MCF 10A (cell line): ENCODE data around the gene TECR. TPM values are rescaled to one million over a fixed set of nuclear protein-coding genes. Genes with fewer than 3 reads are reported as not detected.
"Not testable (repeated sequence)": the region's sequence is repeated elsewhere in the genome, so short reads cannot be mapped to it uniquely, and the experiment has no call there.

Source experiments
- BruUV-seq: library from RNA; stranded (reverse); fragments of 400-500 nt; replicated peaks from 2 replicates; lab custom pipeline; 2021; lab: Mats Ljungman, UMichigan
- CTCF ChIA-PET: fragments of 300-600 bp; sonication (Branson Sonifier 250); formaldehyde crosslinking; extraction: SDS; loops from one replicate; lab custom pipeline; 2021; ENCODE audit warnings: antibody characterized with exemption, inconsistent platforms; lab: Yijun Ruan, JAX
- POLR2A ChIA-PET: fragments of 300-600, 350-650 bp; sonication (Branson Sonifier 250); formaldehyde crosslinking; extraction: SDS; loops from one replicate; lab custom pipeline; 2020; ENCODE audit warnings: antibody characterized with exemption, inconsistent platforms; lab: Yijun Ruan, JAX
- DNase-seq: peaks from one replicate; pipeline ENCODE4 v3.0.0-alpha.2; 2018; ENCODE audit not compliant: unreplicated experiment
- H3K27ac Mint-ChIP-seq: one replicate; pipeline ENCODE4 v1.8.0; 2022; ENCODE audit warnings: mild to moderate bottlenecking, low read depth, mixed read lengths; ENCODE audit not compliant: unreplicated experiment
- H3K27me3 Mint-ChIP-seq: one replicate; pipeline ENCODE4 v1.8.0; 2022; ENCODE audit warnings: mixed read lengths; ENCODE audit not compliant: insufficient read depth, unreplicated experiment
- H3K36me3 Mint-ChIP-seq: one replicate; pipeline ENCODE4 v1.8.0; 2022; ENCODE audit warnings: mild to moderate bottlenecking, moderate library complexity, mixed read lengths; ENCODE audit not compliant: insufficient read depth, unreplicated experiment
- H3K4me1 Mint-ChIP-seq: one replicate; pipeline ENCODE4 v1.8.0; 2022; ENCODE audit warnings: mixed read lengths; ENCODE audit not compliant: insufficient read depth, unreplicated experiment
- H3K4me3 Mint-ChIP-seq: one replicate; pipeline ENCODE4 v1.8.0; 2022; ENCODE audit warnings: mild to moderate bottlenecking, moderate library complexity, mixed read lengths; ENCODE audit not compliant: unreplicated experiment
- H3K9me3 Mint-ChIP-seq: one replicate; pipeline ENCODE4 v1.8.0; 2022; ENCODE audit warnings: mixed read lengths; ENCODE audit not compliant: unreplicated experiment
- CTCF ChIP-seq: fragments of 200-600 bp; IDR thresholded peaks from one replicate; pipeline ENCODE4 v1.8.0; 2022; ENCODE audit warnings: antibody characterized with exemption, mild to moderate bottlenecking; ENCODE audit not compliant: unreplicated experiment
- intact Hi-C: fragments of 100-400 bp; cut with micrococcal nuclease; formaldehyde crosslinking; loops from 2 replicates; pipeline ENCODE4 v1.14.1; 2022
- total RNA-seq: library from RNA; stranded (reverse); gene quantifications from 2 replicates; pipeline ENCODE4 v1.2.3, GENCODE V29; 2022

Gene TECR
- total RNA-seq, 1 experiment from 2014 or later: 106 TPM

DNA sequence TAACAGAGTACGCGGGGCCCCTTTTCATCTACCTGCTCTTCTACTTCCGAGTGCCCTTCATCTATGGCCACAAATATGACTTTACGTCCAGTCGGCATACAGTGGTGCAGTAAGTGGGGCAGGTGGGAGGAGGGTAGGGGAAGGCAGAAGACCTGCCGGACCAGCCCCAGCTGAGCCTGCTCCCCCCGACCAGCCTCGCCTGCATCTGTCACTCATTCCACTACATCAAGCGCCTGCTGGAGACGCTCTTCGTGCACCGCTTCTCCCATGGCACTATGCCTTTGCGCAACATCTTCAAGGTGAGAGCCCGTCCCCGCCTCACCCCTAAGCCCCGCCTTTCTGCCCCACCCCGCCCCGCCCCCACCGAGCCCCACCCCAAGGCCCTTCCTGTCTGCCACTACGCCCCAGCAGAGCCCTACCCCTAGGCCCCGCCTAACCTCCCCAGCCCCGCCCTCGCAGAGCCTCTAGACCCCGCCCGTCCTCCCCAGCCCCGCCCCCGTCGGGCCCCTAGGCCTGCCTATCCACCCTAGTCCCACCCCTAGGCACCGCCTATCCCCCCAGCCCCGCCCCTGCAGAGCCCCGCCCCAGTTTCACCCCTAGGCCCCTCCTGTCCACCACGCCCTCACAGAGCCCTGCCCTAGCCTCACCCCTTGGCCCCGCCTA, 34.7 kb downstream of the TECR start:
- H3K4me3 Mint-ChIP-seq: no peak overlapping the region
- H3K36me3 Mint-ChIP-seq: no peaks in the 10 kb centered on the region
- no peak overlapping the region for H3K27ac Mint-ChIP-seq
- no peaks in the 10 kb centered on the region for H3K27me3 Mint-ChIP-seq
- peaks cover 21% of the 10 kb centered on the region for H3K4me1 Mint-ChIP-seq
- peak; percentile 81 for DNase-seq
- POLR2A ChIA-PET: interaction anchor here (0.7 kb wide), 1 partner anchor 46 kb away, joined by 3 read pairs; the partner anchor contains the start of gene DNAJB1
- no TSS peak for BruUV-seq
- intact Hi-C loops: no loop called here
- H3K9me3 Mint-ChIP-seq: no peaks in the 10 kb centered on the region
- CTCF ChIA-PET: no interaction called here
- no peak for TF ChIP-seq CTCF

DNA sequence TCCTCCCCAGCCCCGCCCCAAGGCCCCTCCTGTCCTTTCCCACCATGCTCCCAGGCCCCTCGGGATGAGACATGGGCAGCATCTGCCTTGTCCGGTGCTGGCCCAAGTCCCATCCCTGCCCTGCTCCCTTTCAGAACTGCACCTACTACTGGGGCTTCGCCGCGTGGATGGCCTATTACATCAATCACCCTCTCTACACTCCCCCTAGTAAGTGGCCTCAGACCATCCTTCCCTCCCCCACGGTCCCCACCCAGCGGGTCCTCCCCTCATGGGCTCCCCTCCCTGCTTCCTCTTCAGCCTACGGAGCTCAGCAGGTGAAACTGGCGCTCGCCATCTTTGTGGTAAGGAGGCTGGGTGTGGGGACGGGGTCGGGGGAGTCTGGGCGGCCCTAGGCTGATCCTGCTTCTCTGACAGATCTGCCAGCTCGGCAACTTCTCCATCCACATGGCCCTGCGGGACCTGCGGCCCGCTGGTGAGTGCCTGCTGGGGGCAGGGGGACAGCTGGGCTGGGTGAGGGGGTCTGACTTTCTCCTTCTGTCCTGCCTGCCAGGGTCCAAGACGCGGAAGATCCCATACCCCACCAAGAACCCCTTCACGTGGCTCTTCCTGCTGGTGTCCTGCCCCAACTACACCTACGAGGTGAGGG, 35.4 kb downstream of the TECR start:
- H3K4me3 Mint-ChIP-seq, H3K27ac Mint-ChIP-seq, DNase-seq, intact Hi-C loops, CTCF ChIA-PET, H3K36me3 Mint-ChIP-seq, H3K9me3 Mint-ChIP-seq, H3K27me3 Mint-ChIP-seq: not testable (repeated sequence)
- H3K4me1 Mint-ChIP-seq: peaks cover 26% of the 10 kb centered on the region
- BruUV-seq: TSS peak; percentile 65
- POLR2A ChIA-PET: interaction anchor here (0.7 kb wide), 1 partner anchor 427 kb away, joined by 3 read pairs; no protein-coding TSS in a partner anchor

- H3K27ac Mint-ChIP-seq: no peak overlapping the region
- no peak for DNase-seq
- H3K9me3 Mint-ChIP-seq: no peaks in the 10 kb centered on the region
- POLR2A ChIA-PET: interaction anchor here (0.7 kb wide), 1 partner anchor 427 kb away, joined by 3 read pairs; no protein-coding TSS in a partner anchor
- no peak overlapping the region for H3K4me3 Mint-ChIP-seq
- H3K36me3 Mint-ChIP-seq: no peaks in the 10 kb centered on the region
- BruUV-seq: no TSS peak
- TF ChIP-seq CTCF: no peak
- no peaks in the 10 kb centered on the region for H3K27me3 Mint-ChIP-seq
- CTCF ChIA-PET: no interaction called here
- H3K4me1 Mint-ChIP-seq: peaks cover 24% of the 10 kb centered on the region
- intact Hi-C loops: no loop called here
These were observed 35.9 kb downstream of the TECR start for GRCh38 chr19:14565298-14565679.

- H3K27me3 Mint-ChIP-seq: no peaks in the 10 kb centered on the region
- CTCF ChIA-PET: no interaction called here
- intact Hi-C loops: no loop called here
- POLR2A ChIA-PET: no interaction called here
- H3K36me3 Mint-ChIP-seq: no peaks in the 10 kb centered on the region
- no peak for DNase-seq
- no peaks in the 10 kb centered on the region for H3K9me3 Mint-ChIP-seq
- no peak for TF ChIP-seq CTCF
- BruUV-seq: no TSS peak
- peaks cover 20% of the 10 kb centered on the region for H3K4me1 Mint-ChIP-seq
- H3K4me3 Mint-ChIP-seq: no peak overlapping the region
- H3K27ac Mint-ChIP-seq: no peak overlapping the region
These were observed 36.6 kb downstream of the TECR start for GRCh38 chr19:14565765-14566711.
